ENCODE measurements around the gene KCNQ1. TPM values are rescaled to one million over a fixed set of nuclear protein-coding genes. Genes with fewer than 3 reads are reported as not detected.

Gene KCNQ1
- total RNA-seq, 2 donors from 2014 or later: 38.9 to 46.1 TPM

DNA sequence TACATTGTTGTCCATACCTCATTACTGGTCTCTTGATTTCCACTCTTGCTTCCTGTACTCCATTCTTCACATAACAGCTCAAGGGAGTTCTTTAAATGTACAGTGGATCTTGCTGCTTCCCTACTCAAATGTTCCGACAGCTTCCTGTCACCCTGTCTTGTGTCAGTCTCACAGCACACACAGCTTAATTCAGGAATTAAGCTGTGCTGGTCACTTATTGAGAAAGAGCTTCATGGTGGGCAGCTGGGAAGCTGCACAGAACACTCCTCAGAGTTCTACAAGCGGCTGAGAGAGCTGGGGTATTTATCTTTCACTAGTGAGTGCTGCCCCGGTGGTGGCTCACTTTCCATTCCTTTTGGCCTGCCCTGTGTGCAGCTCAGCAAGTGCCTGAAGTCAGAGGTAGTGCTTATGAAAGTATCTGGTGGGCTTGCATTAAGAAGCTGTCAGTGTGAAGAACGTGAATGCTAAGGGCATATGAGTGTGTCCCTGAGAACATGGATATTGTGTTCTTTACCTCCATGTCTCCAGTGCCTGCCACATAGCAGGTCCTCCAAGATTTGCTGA is 206.3 kb downstream of the KCNQ1 start:
- Histone ChIP-seq H3K4me1 (no peaks in the 10 kb centered on the region), H3K27me3 (no peaks in the 10 kb centered on the region), H3K27ac (no peak overlapping the region), H3K36me3 (replicated peaks in 1 of 2; ENCODE audit: insufficient read depth in 1 of 2, low read depth in 2 of 2) (no peaks in the 10 kb centered on the region), H3K4me3 (no peak overlapping the region), H3K9me3 (peaks cover 0 to 61% (median 0%) of the 10 kb centered on the region in 3 donors)
- TF ChIP-seq POLR2A (IDR thresholded peaks at IDR 0.05): no peak
- no peak for TF ChIP-seq CTCF (IDR thresholded peaks at IDR 0.05)
- WGBS, 2 donors: 96 to 98% methylated on average over 4 of the region's 4 CpGs
- intact Hi-C loops (cut with DNase I): no loop called here
- ATAC-seq: no peak
- no peak for DNase-seq

- Histone ChIP-seq H3K4me3 (no peak overlapping the region), H3K27me3 (no peaks in the 10 kb centered on the region), H3K36me3 (replicated peaks in 1 of 2; ENCODE audit: insufficient read depth in 1 of 2, low read depth in 2 of 2) (no peaks in the 10 kb centered on the region), H3K9me3 (peaks cover 0 to 54% (median 0%) of the 10 kb centered on the region in 3 donors), H3K4me1 (no peaks in the 10 kb centered on the region), H3K27ac (no peak overlapping the region)
- TF ChIP-seq POLR2A (IDR thresholded peaks at IDR 0.05): no peak
- TF ChIP-seq CTCF (IDR thresholded peaks at IDR 0.05): no peak
- no peak for ATAC-seq
- no peak for DNase-seq
- WGBS, 2 donors: 90 to 100% methylated on average over 4 to 7 of the region's 7 CpGs
- intact Hi-C loops (cut with DNase I): no loop called here
These were observed 207.0 kb downstream of the KCNQ1 start for GRCh38 chr11:2651826-2652271.

- Histone ChIP-seq H3K36me3 (replicated peaks in 1 of 2; ENCODE audit: insufficient read depth in 1 of 2, low read depth in 2 of 2) (no peaks in the 10 kb centered on the region), H3K9me3 (peaks cover 0 to 53% (median 0%) of the 10 kb centered on the region in 3 donors), H3K27ac (no peak overlapping the region), H3K27me3 (no peaks in the 10 kb centered on the region), H3K4me1 (no peaks in the 10 kb centered on the region), H3K4me3 (no peak overlapping the region)
- TF ChIP-seq CTCF (IDR thresholded peaks at IDR 0.05): no peak
- TF ChIP-seq POLR2A (IDR thresholded peaks at IDR 0.05): no peak
- DNase-seq: no peak
- 84 to 86% methylated on average over 11 of the region's 11 CpGs for WGBS, 2 donors
- no peak for ATAC-seq
- intact Hi-C loops (cut with DNase I): no loop called here
These were observed 207.8 kb downstream of the KCNQ1 start for GRCh38 chr11:2652333-2653197.

DNA sequence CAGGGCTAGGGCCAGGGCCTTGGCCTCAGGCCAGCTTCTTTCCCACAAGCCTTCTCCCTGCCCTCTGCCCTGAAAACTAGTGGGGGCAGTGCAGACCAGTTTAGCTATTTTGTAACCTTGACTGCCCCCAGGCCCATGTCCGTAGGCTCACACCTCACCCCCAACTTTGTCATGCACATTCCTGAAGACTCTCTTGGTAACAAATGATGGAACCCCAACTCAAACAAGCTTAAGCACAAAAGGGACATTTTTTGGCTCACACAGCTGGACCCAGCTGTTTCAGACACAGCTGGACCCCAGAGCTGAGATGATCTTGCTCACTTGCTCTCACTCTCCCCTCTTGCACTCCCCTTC is 208.4 kb downstream of the KCNQ1 start:
- no peak for DNase-seq
- Histone ChIP-seq H3K4me1 (no peaks in the 10 kb centered on the region), H3K9me3 (peaks cover 0 to 53% (median 0%) of the 10 kb centered on the region in 3 donors), H3K36me3 (replicated peaks in 1 of 2; ENCODE audit: insufficient read depth in 1 of 2, low read depth in 2 of 2) (no peaks in the 10 kb centered on the region), H3K27ac (no peak overlapping the region), H3K27me3 (no peaks in the 10 kb centered on the region), H3K4me3 (no peak overlapping the region)
- 92 to 100% methylated on average over 1 of the region's 1 CpG for WGBS, 2 donors
- TF ChIP-seq POLR2A (IDR thresholded peaks at IDR 0.05) (no peak), CTCF (IDR thresholded peaks at IDR 0.05) (no peak)
- intact Hi-C loops (cut with DNase I): no loop called here
- ATAC-seq: no peak

Measured in body of pancreas (tissue), 4 donors.